ENCODE results near the gene RTN3. TPM values are rescaled to one million over a fixed set of nuclear protein-coding genes. Genes with fewer than 3 reads are reported as not detected.

Gene RTN3
- total RNA-seq, 6 donors from 2014 or later, result 41.9 to 153 (median 113) TPM

GRCh38 chr11:63779039-63779438, 97.7 kb downstream of the RTN3 start:
- DNase-seq (no peak), ATAC-seq (ENCODE audit: low FRiP score in 2 of 2) (no peak)
- peaks cover 0 to 5% (median under 1%) of the 10 kb centered on the region in 4 donors for H3K4me1 ChIP-seq
- no peak for TF ChIP-seq POLR2A (IDR thresholded peaks at IDR 0.05)
- TF ChIP-seq, protein P1, sequence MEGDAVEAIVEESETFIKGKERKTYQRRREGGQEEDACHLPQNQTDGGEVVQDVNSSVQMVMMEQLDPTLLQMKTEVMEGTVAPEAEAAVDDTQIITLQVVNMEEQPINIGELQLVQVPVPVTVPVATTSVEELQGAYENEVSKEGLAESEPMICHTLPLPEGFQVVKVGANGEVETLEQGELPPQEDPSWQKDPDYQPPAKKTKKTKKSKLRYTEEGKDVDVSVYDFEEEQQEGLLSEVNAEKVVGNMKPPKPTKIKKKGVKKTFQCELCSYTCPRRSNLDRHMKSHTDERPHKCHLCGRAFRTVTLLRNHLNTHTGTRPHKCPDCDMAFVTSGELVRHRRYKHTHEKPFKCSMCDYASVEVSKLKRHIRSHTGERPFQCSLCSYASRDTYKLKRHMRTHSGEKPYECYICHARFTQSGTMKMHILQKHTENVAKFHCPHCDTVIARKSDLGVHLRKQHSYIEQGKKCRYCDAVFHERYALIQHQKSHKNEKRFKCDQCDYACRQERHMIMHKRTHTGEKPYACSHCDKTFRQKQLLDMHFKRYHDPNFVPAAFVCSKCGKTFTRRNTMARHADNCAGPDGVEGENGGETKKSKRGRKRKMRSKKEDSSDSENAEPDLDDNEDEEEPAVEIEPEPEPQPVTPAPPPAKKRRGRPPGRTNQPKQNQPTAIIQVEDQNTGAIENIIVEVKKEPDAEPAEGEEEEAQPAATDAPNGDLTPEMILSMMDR (IDR thresholded peaks at IDR 0.05), result no peak
- no peak for TF ChIP-seq EP300 (IDR thresholded peaks at IDR 0.05)
- no peak for TF ChIP-seq POLR2AphosphoS5 (IDR thresholded peaks at IDR 0.05)
- H3K36me3 ChIP-seq, result no peaks in the 10 kb centered on the region
- H3K27ac ChIP-seq, result peak overlapping the region in 1 of 4 donors; percentile 2
- H3K27me3 ChIP-seq, result no peaks in the 10 kb centered on the region
- WGBS, 2 donors, result 39 to 40% methylated on average over 2 of the region's 2 CpGs
- H3K9me3 ChIP-seq, result no peaks in the 10 kb centered on the region
- no peak overlapping the region for H3K4me3 ChIP-seq

GRCh38 chr11:63782749-63783148, 101.4 kb downstream of the RTN3 start:
- Histone ChIP-seq H3K9me3 (no peaks in the 10 kb centered on the region), H3K4me1 (peaks cover 0 to 8% (median 4%) of the 10 kb centered on the region in 4 donors), H3K36me3 (no peaks in the 10 kb centered on the region), H3K4me3 (no peak overlapping the region), H3K27ac (no peak overlapping the region), H3K27me3 (no peaks in the 10 kb centered on the region)
- DNase-seq, result no peak
- WGBS, 2 donors, result 94 to 96% methylated on average over 6 of the region's 6 CpGs
- ATAC-seq (ENCODE audit: low FRiP score in 2 of 2), result no peak
- TF ChIP-seq, protein P1 (IDR thresholded peaks at IDR 0.05), result no peak
- no peak for TF ChIP-seq POLR2AphosphoS5 (IDR thresholded peaks at IDR 0.05)

- Histone ChIP-seq H3K4me1 (peaks cover 0 to 8% (median 4%) of the 10 kb centered on the region in 4 donors), H3K36me3 (no peaks in the 10 kb centered on the region), H3K27ac (peak overlapping the region in 3 of 4 donors; percentile 17 to 52 (median 34)), H3K4me3 (no peak overlapping the region), H3K27me3 (no peaks in the 10 kb centered on the region), H3K9me3 (no peaks in the 10 kb centered on the region)
- TF ChIP-seq POLR2A (IDR thresholded peaks at IDR 0.05), result no peak
- WGBS, 2 donors, result 41% methylated on average over 7 of the region's 7 CpGs
- ATAC-seq (ENCODE audit: low FRiP score in 2 of 2), result peak in 1 of 2 donors; percentile 51
- DNase-seq, result peak in 1 of 2 donors; percentile 60
Observed at GRCh38 chr11:63783925-63784592, 102.8 kb downstream of the RTN3 start.

GRCh38 chr11:63785823-63786222, 104.5 kb downstream of the RTN3 start:
- TF ChIP-seq, protein P1 (IDR thresholded peaks at IDR 0.05), result no peak
- TF ChIP-seq POLR2AphosphoS5 (IDR thresholded peaks at IDR 0.05) (no peak), POLR2A (IDR thresholded peaks at IDR 0.05) (no peak), EP300 (IDR thresholded peaks at IDR 0.05) (no peak)
- DNase-seq (no peak), ATAC-seq (ENCODE audit: low FRiP score in 2 of 2) (no peak)
- 57 to 71% methylated on average over 1 of the region's 1 CpG for WGBS, 2 donors
- H3K9me3 ChIP-seq, result peaks cover 0 to 3% (median under 1%) of the 10 kb centered on the region in 4 donors
- no peaks in the 10 kb centered on the region for H3K36me3 ChIP-seq
- no peak overlapping the region for H3K4me3 ChIP-seq
- H3K4me1 ChIP-seq, result peaks cover 0 to 8% (median 4%) of the 10 kb centered on the region in 4 donors
- no peak overlapping the region for H3K27ac ChIP-seq
- H3K27me3 ChIP-seq, result no peaks in the 10 kb centered on the region

GRCh38 chr11:63791495-63792167, 110.3 kb downstream of the RTN3 start:
- Histone ChIP-seq H3K36me3 (no peaks in the 10 kb centered on the region), H3K9me3 (peaks cover 0 to 19% (median 15%) of the 10 kb centered on the region in 4 donors), H3K27me3 (no peaks in the 10 kb centered on the region), H3K4me1 (no peaks in the 10 kb centered on the region), H3K27ac (no peak overlapping the region), H3K4me3 (no peak overlapping the region)
- TF ChIP-seq POLR2A (IDR thresholded peaks at IDR 0.05) (no peak), POLR2AphosphoS5 (IDR thresholded peaks at IDR 0.05) (no peak), EP300 (IDR thresholded peaks at IDR 0.05) (no peak)
- TF ChIP-seq, protein P1 (IDR thresholded peaks at IDR 0.05), result no peak
- 94 to 97% methylated on average over 6 of the region's 6 CpGs for WGBS, 2 donors
- DNase-seq (no peak), ATAC-seq (ENCODE audit: low FRiP score in 2 of 2) (no peak)

All from upper lobe of left lung (tissue), 6 donors.